HG02759 (cell line): ENCODE measurements around the gene NUFIP1.

Source experiments
- ATAC-seq: cut with Tn5 transposase; IDR thresholded peaks from one replicate; pipeline ENCODE4 v1.9.1; 2021; ENCODE audit warnings: mild to moderate bottlenecking, moderate library complexity; ENCODE audit not compliant: unreplicated experiment

Gene NUFIP1

DNA sequence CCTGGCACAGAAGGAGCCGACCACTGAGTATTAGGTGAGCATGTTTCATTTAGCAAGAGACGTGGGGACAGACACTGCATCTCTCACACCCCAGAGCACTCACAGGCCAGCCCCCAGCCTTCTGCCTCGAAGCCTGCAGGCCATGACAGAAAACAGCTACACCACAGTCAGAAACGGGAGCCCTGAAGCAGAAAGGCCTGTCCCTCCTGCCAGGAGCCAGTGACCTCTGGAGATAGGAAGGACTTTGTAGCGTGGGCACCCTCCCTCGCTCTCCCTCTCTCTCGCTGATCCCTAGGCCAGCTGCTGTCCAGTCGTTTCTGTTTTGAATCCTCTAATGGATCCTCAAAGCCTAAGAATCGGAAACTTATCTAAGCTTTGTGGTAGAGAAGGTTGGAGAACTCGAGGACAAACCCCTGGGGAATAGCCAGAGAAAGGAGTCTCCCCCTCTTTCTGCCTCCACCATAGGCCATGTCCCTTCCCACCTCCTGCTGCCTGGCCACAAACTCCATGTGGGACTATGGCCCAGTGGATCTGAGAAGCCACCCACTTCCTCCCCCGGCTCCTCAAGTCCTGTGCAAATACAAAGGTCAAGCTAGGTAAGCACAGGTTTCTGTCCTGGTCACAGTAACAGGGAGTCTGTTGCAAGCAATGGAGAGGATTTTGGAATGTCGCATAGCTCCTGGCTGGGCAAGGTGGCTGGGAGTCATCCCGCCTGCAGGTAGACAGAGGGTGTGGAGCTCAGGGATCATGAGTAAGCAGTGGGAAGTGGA lies 95.1 kb downstream of the NUFIP1 start:
- ATAC-seq, result no peak
